Loucy (cell line): Measurements from ENCODE around the gene CD79B.

ENCODE experiments used
- H2AFZ ChIP-seq: fragments of 200-600 bp; sonication (generic); 2 replicates; pipeline ENCODE4 v1.6.0; 2016; ENCODE audit warnings: antibody characterized with exemption, mild to moderate bottlenecking, low read length, moderate library complexity
- H3F3A ChIP-seq: fragments of 200-600 bp; 2 replicates; pipeline ENCODE4 v1.6.0; 2016; ENCODE audit warnings: antibody characterized with exemption, low read depth, mild to moderate bottlenecking
- H3K27me3 ChIP-seq: fragments of 200-600 bp; sonication (generic); 2 replicates; pipeline ENCODE4 v1.6.1; 2014; ENCODE audit warnings: low read length, mild to moderate bottlenecking; ENCODE audit not compliant: insufficient read depth, poor library complexity, severe bottlenecking
- H3K36me3 ChIP-seq: fragments of 200-600 bp; sonication (generic); 2 replicates; pipeline ENCODE4 v1.6.1; 2016; ENCODE audit warnings: low read length; ENCODE audit not compliant: insufficient read depth
- H3K4me1 ChIP-seq: fragments of 200-600 bp; sonication (generic); 2 replicates; pipeline ENCODE4 v1.5.1; 2014; ENCODE audit warnings: low read length, mild to moderate bottlenecking; ENCODE audit not compliant: insufficient read depth, poor library complexity, severe bottlenecking
- H3K4me2 ChIP-seq: fragments of 200-600 bp; sonication (generic); 2 replicates; pipeline ENCODE4 v1.6.0; 2014; ENCODE audit warnings: antibody characterized with exemption, low read length, low read depth, mild to moderate bottlenecking; ENCODE audit not compliant: poor library complexity, severe bottlenecking
- H3K4me3 ChIP-seq: fragments of 200-600 bp; sonication (generic); 2 replicates; pipeline ENCODE4 v1.5.1; 2014; ENCODE audit warnings: low read length, mild to moderate bottlenecking, mixed read lengths; ENCODE audit not compliant: poor library complexity, severe bottlenecking
- H3K79me2 ChIP-seq: fragments of 200-600 bp; sonication (generic); 2 replicates; pipeline ENCODE4 v1.6.1; 2014; ENCODE audit warnings: low read length; ENCODE audit not compliant: insufficient read depth
- H3K9ac ChIP-seq: fragments of 200-600 bp; sonication (generic); 2 replicates; pipeline ENCODE4 v1.6.0; 2014; ENCODE audit warnings: mild to moderate bottlenecking, low read depth, low read length, moderate library complexity; ENCODE audit not compliant: poor library complexity, severe bottlenecking
- H3K9me2 ChIP-seq: fragments of 200-600 bp; sonication (generic); replicated peaks from 2 replicates; pipeline ENCODE4 v1.6.1; 2016; ENCODE audit warnings: low read depth, low read length, mixed read lengths
- H3K9me3 ChIP-seq: fragments of 200-600 bp; sonication (generic); 2 replicates; pipeline ENCODE4 v1.6.1; 2014; ENCODE audit warnings: mild to moderate bottlenecking, antibody characterized with exemption, low read length, low read depth; ENCODE audit not compliant: insufficient read depth
- H4K20me1 ChIP-seq: fragments of 200-600 bp; sonication (generic); 2 replicates; pipeline ENCODE4 v1.6.0; 2014; ENCODE audit warnings: antibody characterized with exemption, low read length, mild to moderate bottlenecking; ENCODE audit not compliant: insufficient read depth, poor library complexity, severe bottlenecking
- CTCF ChIP-seq: fragments of 200-600 bp; sonication (generic); conservative IDR thresholded peaks from 2 replicates; pipeline ENCODE4 v1.5.1; 2014; ENCODE audit warnings: mild to moderate bottlenecking, antibody characterized with exemption, low read length
- EZH2phosphoT487 ChIP-seq: fragments of 200-600 bp; IDR thresholded peaks from 2 replicates; pipeline ENCODE4 v1.6.1; 2018; ENCODE audit warnings: antibody characterized with exemption, mild to moderate bottlenecking, moderate library complexity, borderline replicate concordance

CD79B gene

GRCh38 chr17:63949576-63950250 lies 17.6 kb upstream of the CD79B start:
- no peak overlapping the region for H3K4me2 ChIP-seq
- peaks cover 6% of the 10 kb centered on the region; the same call in 1 of the 2 replicates for H3F3A ChIP-seq
- H3K9me2 ChIP-seq = no peaks in the 10 kb centered on the region
- H3K9ac ChIP-seq = peak overlapping the region; percentile 57
- peaks cover 94% of the 10 kb centered on the region for H3K4me1 ChIP-seq
- no peaks in the 10 kb centered on the region for H4K20me1 ChIP-seq
- no peak overlapping the region for H2AFZ ChIP-seq
- H3K4me3 ChIP-seq = no peak overlapping the region
- H3K36me3 ChIP-seq = no peaks in the 10 kb centered on the region
- H3K79me2 ChIP-seq = peaks cover 6% of the 10 kb centered on the region; the same call in 1 of the 2 replicates
- H3K27me3 ChIP-seq = no peaks in the 10 kb centered on the region
- no peaks in the 10 kb centered on the region for H3K9me3 ChIP-seq
- TF ChIP-seq EZH2phosphoT487 (no peak), CTCF (no peak)

GRCh38 chr17:63948521-63948920 lies 16.4 kb upstream of the CD79B start:
- Histone ChIP-seq H4K20me1 (no peaks in the 10 kb centered on the region), H3K9me3 (no peaks in the 10 kb centered on the region), H3K9ac (peak overlapping the region; percentile 84), H3K4me1 (peaks cover 82% of the 10 kb centered on the region), H3K27me3 (no peaks in the 10 kb centered on the region), H3K36me3 (no peaks in the 10 kb centered on the region), H3K9me2 (no peaks in the 10 kb centered on the region), H3K4me2 (peak overlapping the region; percentile 95), H3K79me2 (peaks cover 6% of the 10 kb centered on the region; the same call in 1 of the 2 replicates), H3K4me3 (no peak overlapping the region), H2AFZ (no peak overlapping the region), H3F3A (0 out of 2 replicates have a peak, but pooled peaks cover under 1% of the 10 kb centered on the region)
- TF ChIP-seq CTCF = no peak
- no peak for TF ChIP-seq EZH2phosphoT487

GRCh38 chr17:63947711-63948330 lies 15.7 kb upstream of the CD79B start:
- H3K9ac ChIP-seq = peak overlapping the region; percentile 84
- no peaks in the 10 kb centered on the region for H3K9me2 ChIP-seq
- peaks cover 6% of the 10 kb centered on the region; the same call in 1 of the 2 replicates for H3K79me2 ChIP-seq
- no peaks in the 10 kb centered on the region for H3K36me3 ChIP-seq
- peak overlapping the region; percentile 95 for H3K4me2 ChIP-seq
- H4K20me1 ChIP-seq = no peaks in the 10 kb centered on the region
- H2AFZ ChIP-seq = no peak overlapping the region
- peaks cover 76% of the 10 kb centered on the region for H3K4me1 ChIP-seq
- peak overlapping the region; percentile 71 for H3K4me3 ChIP-seq
- H3F3A ChIP-seq = no peaks in the 10 kb centered on the region
- H3K27me3 ChIP-seq = no peaks in the 10 kb centered on the region
- H3K9me3 ChIP-seq = no peaks in the 10 kb centered on the region
- no peak for TF ChIP-seq CTCF
- TF ChIP-seq EZH2phosphoT487 = no peak
